GM12891 (cell line): ENCODE data around the gene TMED1.

Experiments
- POLR2A ChIP-seq: IDR thresholded peaks from 2 replicates; pipeline ENCODE4 v1.6.1; 2011; ENCODE audit warnings: low read depth, low read length, control low read depth
- POLR2AphosphoS5 ChIP-seq: IDR thresholded peaks from 2 replicates; pipeline ENCODE4 v1.6.1; 2011; ENCODE audit warnings: low read depth, low read length, control low read depth

- TF ChIP-seq POLR2A (no peak), POLR2AphosphoS5 (no peak)
Measured at GRCh38 chr19:10784257-10784656, 51.8 kb downstream of the TMED1 start.
